GM12865 (cell line): ENCODE data around the gene LRRC66.

Experiments used
- DNase-seq: peaks from one replicate; pipeline ENCODE4 v3.0.0; 2010; ENCODE audit warnings: low read depth
- H3K4me3 ChIP-seq: 2 replicates; pipeline ENCODE4 v1.5.1; 2011; ENCODE audit warnings: mild to moderate bottlenecking, low read depth, low read length, control low read depth
- CTCF ChIP-seq: IDR thresholded peaks from 2 replicates; pipeline ENCODE4 v1.5.1; 2011; ENCODE audit warnings: low read length, control low read depth, low read depth, inconsistent platforms; ENCODE audit not compliant: insufficient read depth; ENCODE audit errors: missing control alignments

The LRRC66 gene, protein sequence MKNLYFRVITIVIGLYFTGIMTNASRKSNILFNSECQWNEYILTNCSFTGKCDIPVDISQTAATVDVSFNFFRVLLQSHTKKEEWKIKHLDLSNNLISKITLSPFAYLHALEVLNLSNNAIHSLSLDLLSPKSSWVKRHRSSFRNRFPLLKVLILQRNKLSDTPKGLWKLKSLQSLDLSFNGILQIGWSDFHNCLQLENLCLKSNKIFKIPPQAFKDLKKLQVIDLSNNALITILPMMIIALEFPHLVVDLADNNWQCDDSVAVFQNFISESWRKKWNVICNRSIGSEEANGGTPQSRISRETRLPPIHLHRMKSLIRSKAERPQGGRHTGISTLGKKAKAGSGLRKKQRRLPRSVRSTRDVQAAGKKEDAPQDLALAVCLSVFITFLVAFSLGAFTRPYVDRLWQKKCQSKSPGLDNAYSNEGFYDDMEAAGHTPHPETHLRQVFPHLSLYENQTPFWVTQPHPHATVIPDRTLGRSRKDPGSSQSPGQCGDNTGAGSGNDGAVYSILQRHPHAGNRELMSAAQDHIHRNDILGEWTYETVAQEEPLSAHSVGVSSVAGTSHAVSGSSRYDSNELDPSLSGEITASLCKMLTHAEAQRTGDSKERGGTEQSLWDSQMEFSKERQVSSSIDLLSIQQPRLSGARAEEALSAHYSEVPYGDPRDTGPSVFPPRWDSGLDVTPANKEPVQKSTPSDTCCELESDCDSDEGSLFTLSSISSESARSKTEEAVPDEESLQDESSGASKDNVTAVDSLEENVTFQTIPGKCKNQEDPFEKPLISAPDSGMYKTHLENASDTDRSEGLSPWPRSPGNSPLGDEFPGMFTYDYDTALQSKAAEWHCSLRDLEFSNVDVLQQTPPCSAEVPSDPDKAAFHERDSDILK

DNA sequence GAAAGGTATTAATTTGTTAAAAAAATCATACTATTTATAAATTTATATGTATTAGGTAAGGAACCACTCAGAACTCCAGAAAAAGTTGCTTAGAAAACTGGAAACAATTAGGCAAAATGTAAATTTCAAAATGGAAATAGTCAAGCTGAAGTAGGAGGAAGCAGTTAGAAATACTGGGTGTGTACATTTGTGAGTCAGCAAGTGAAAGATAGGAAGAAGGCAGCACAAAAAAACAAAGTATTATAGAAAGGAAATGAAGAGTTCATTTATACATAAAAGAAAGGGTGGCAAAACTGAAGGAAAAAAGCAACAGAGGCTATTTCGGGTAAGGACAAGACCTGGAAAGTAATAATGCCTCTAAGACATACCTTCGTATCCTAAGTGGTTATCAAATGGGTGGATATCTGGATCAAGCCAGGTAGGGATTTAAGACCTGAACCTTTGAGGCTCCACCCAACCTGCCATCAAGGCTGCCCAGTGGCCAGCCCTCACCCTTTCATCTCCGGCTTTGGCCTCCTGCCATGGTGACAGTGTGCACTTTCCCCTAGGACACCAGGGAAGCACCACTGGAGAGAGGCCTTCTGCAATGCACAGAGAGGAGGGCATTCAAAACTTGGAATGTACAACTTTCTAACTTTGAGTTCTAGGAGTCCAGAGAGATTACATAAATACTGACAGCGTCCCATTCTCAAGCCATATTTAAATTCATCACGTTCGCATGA is at the start of gene LRRC66:
Gene LRRC66 (minus strand): TSS at position 428 of the 722 bp plus-strand sequence. CDS start 2,750 bp downstream, outside the sequence.
- DNase-seq = no peak
- TF ChIP-seq CTCF = no peak
- H3K4me3 ChIP-seq = no peak within 1 kb of the TSS

GRCh38 chr4:52069571-52069970 is 49.4 kb upstream of the LRRC66 start:
- no peak for DNase-seq
- TF ChIP-seq CTCF = no peak
- H3K4me3 ChIP-seq = no peak overlapping the region

GRCh38 chr4:52059372-52059771 is 39.2 kb upstream of the LRRC66 start:
- H3K4me3 ChIP-seq = no peak overlapping the region
- no peak for DNase-seq
- TF ChIP-seq CTCF = no peak

GRCh38 chr4:52058275-52058674 is 38.1 kb upstream of the LRRC66 start:
- no peak for DNase-seq
- no peak for TF ChIP-seq CTCF
- H3K4me3 ChIP-seq = no peak overlapping the region

DNA sequence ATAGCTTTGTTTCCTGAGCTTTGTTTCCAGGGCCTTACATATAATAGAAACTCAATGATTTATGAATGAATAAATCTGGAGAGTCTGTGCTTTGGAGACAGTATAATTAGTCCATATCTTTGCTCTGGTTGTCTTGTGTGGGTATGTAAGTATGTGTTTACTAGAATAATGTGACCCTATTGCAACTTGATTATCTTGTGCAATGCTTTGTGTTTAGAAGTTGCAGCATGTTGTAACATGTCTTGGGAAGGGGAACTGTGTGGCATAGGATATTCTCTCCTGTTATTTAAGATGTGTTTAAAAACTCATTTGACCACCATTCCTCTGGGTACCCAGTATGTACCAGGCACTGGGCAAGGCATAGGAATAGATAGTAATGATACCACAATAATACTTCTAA is 37.0 kb upstream of the LRRC66 start:
- no peak overlapping the region for H3K4me3 ChIP-seq
- no peak for TF ChIP-seq CTCF
- DNase-seq = no peak

- no peak overlapping the region for H3K4me3 ChIP-seq
- TF ChIP-seq CTCF = no peak
- DNase-seq = no peak
Measured at GRCh38 chr4:52054254-52054653, 34.1 kb upstream of the LRRC66 start.
